CD4-positive, alpha-beta T cell treated with Interleukin-4 for 1 hour (primary cell): ENCODE results near the gene ZNF385A.
"Not testable (repeated sequence)": the region's sequence is repeated elsewhere in the genome, so short reads cannot be mapped to it uniquely, and the experiment has no call there.

ENCODE experiments used
- DNase-seq, 2 donors: peaks; one replicate each; pipeline ENCODE4 v3.0.0-alpha.2; 2020 to 2022

The ZNF385A gene

DNA sequence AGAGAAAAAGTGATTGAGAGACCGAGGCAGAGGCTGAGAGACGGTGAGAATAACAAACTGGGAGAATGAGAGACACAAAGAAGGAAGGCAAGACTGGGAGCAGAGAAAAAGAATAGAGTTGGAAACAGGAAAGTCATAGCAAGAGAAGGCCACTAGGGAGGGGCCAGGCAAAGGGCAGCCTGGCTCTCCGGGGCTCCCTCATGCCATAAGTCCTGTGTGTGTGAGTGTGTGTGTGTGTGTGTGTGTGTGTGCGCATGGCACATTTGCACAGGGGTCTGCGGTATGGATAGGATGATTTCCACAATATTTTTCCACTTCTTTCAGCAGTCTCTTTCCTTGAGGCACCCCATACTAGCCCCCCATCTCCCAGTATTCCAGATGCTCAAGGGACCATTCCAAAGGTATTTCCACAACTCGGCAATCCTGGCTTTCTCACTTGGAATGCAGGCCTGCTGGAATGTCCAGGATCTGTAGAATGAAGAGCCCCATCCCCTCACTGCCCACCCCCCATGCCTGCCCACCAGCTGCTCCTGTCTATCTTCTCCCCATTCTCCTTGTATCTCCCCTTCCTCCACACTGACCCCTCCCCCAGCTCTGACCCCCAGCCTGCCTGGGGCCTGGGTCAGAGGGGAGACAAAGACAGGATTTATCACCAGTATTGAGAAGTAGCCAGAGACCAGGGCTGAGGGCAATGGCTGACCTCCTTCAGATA, 29.3 kb downstream of the ZNF385A start:
- no peak for DNase-seq

GRCh38 chr12:54354271-54354670, 30.3 kb downstream of the ZNF385A start:
- DNase-seq = not testable (repeated sequence)

DNA sequence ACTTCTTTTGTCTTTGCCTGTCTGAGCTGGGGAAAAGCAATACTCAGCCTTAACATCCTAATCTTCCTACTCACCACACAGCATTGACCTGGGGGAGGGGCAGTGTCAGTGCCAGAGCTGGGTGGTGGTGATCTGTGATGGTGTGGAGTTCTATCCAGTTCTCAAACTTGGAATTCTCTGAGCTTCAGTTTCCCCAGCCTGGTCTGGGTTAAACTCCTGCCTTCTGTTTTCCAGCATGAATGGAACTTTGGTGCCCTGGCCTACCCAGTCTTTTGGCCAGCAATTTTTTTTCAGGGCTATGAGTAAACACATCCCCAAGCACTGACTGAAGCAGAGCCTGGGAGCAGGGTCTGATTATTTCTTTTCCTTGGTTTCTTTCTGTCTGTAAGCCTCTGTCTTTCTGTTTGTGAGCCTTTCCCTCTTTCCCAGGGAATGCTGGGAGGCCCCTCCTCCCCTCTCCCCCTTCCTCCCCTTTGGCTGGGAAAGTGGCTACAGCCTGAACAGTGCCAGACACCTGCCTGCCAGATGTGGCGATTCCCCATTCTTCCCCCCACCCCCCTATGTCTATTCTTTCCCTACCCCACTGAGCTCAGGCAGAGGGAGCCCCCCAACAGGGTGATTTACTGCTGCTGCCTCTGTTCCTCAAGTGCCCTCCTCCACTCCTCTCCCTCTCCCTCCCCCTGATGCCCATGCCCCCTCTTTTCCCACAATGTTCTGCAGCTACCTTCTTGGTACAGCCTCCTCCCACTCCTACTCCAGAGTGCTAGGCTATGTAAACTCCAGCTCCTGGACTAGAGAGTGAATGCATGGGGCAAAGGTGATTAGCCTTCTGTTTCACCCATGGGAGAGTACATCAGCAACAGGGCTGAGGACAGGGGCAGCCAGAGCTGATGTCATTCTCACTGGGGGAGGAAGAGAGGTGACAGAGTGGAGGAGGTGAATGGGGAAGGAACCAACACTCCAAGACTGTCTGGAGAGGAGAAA, 31.4 kb downstream of the ZNF385A start:
- DNase-seq = no peak

- no peak for DNase-seq
Observed at GRCh38 chr12:54352022-54352531, 32.5 kb downstream of the ZNF385A start.

GRCh38 chr12:54351341-54351740, 33.2 kb downstream of the ZNF385A start:
- no peak for DNase-seq

DNA sequence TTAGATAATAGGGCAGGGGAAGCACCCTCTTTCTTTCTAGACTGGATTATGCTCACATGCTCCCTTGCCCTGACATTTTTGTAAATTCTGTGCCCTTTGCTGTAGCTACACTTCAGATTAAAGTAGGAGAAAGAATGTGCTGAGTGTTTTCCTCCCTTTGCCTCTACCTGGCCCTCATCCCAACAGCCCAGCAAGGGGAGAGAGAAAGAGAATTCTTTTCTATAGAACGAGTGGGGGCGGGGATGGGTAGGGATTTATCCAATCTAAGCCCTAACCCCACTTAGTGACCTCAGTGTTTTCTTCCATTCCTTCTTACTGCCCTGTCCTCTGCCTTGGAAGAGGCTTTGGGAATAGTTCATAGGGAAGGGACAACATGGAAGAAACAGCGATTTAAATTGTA, 33.8 kb downstream of the ZNF385A start:
- no peak for DNase-seq

- DNase-seq = no peak
Observed at GRCh38 chr12:54349679-54350078, 34.9 kb downstream of the ZNF385A start.

GRCh38 chr12:54349036-54349435, 35.5 kb downstream of the ZNF385A start:
- DNase-seq = no peak

- DNase-seq = no peak
Observed at GRCh38 chr12:54341378-54342300, 42.9 kb downstream of the ZNF385A start.

DNA sequence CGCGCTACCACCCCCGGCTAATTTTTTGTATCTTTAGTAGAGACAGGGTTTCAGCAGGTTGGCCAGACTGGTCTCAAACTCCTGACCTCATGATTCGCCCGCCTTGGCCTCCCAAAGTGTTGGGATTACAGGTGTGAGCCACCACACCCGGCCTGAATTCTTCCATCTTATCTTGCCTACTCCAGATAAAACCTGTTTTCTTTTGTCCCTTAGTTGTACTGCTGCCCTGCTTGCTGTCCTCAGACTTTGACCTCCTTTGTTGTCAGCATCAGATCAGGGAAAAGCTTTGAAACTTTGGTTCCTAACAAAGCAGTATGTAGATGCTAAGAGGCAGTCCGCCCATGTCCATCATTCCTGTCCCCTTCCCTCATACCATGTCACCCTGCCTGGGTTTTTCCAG, 43.7 kb downstream of the ZNF385A start:
- DNase-seq = no peak

- no peak for DNase-seq
Observed at GRCh38 chr12:54338698-54339296, 45.7 kb downstream of the ZNF385A start.

- DNase-seq = no peak
Observed at GRCh38 chr12:54337854-54338650, 46.5 kb downstream of the ZNF385A start.

DNA sequence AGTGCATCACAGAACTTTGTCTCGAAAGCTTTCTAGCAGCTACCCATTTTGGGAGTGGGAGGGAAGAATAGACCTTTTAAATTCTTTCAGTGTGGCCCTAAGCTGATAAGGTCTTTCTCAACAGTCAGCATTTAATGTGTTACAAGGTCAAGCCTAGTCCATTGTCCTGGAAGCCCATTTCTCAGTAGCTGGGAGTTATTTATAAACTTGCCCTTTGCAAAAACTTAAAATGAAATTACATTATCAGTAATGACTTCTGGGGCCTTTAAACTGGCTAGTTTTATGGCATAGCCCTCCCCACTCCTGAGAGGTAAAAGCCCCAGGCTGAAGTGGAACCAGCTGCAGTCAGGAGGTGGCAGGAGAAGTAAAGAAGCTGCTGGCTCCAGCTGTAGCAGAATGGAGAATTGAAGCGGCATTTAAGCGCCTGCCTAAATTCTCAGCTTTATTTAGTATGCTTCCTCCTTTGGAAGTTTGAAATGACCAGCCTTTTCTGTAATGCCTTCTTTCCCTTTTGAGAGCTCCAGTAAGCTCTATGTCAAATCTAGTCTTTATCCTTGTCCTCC, 47.2 kb downstream of the ZNF385A start:
- no peak for DNase-seq

- no peak for DNase-seq
Observed at GRCh38 chr12:54333420-54334034, 51.0 kb downstream of the ZNF385A start.

DNA sequence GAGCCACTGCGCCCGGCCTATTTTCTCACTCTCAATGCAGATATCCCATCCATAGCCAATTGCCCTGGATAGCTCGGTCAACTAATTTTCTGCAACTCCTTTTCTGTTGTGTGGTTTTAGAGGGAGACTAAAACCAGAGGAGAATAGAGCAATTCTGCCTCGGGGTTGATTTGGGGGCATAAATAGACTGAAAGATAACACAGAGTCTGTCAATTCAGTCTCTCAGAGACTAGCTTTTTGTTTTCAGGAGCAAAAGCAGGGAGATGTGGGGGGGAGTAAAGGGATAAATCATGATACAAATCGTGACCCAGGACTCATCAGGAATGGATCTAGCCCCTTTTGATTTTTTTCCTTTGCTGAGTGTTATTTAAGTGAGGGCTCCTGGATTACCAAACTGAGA, 53.1 kb downstream of the ZNF385A start:
- DNase-seq = no peak

- DNase-seq = no peak
Observed at GRCh38 chr12:54330442-54330841, 54.1 kb downstream of the ZNF385A start.

GRCh38 chr12:54329759-54330158, 54.8 kb downstream of the ZNF385A start:
- DNase-seq = no peak

DNA sequence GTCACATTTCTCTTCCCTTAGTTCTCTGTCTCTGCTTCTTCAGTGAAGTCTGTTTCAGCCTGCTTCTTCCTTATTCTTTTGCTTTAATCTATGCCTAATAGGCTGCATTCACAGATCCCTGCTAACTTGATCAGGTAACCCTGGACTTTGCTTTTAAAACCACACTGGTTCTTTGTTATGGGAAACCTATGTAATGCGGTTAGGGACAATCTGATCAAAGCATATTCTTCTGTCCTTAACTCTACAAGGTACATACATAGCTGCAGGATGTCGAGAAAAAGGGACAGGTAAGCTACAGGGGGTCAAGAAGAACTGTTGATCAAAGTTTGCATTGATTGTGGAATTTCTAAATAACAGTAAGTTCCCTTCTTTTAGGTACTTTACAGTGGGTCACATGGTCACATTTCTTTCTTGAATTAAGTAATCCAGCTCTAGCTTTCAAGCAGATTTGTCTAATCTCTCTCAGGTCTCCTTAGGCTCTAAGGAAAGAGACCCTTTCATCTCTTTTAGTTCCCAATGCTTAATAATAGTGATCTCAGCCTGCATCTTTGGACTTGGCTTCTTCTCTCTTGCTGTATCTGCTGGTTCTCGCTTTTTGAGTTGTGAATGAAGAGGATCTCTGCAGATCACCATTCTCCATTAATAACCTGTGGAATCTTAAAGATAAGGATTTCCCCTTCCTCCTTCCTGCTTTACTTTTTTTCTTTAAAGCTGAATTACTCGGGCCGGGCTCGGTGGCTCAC, 55.8 kb downstream of the ZNF385A start:
- no peak for DNase-seq

DNA sequence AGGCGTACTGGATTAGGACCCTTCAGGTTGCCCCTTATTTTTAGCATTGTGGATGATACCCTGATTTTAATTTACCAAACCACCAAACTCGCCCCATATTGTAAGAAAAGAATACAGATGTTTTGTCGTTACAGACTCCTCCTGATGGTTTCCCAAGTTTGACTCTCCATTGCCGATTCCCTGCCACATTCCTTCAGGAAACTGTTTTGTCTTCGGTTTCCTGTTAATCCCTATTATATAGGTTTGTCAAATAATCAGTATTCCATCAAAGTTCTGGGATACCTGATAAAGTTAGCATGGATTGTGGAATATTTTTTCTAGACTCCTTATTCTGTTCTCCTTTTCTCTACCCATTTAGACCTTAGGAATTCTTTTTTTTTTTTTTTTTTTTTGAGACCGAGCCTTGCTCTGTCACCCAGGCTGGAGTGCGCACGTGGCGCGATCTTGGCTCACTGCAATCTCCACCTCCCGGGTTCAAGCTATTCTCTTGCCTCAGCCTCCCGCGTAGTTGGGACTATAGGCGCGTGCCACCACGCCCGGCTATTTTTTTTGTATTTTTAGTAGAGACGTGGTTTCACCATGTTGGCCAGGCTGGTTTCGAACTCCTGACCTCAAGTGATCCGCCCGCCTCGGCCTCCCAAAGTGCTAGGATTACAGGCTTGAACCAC, 59.0 kb downstream of the ZNF385A start:
- DNase-seq = not testable (repeated sequence)
